ENCODE measurements around the gene GRM8. TPM values are rescaled to one million over a fixed set of nuclear protein-coding genes. Genes with fewer than 3 reads are reported as not detected.

Gene GRM8
- total RNA-seq, 2 experiments from 2014 or later = not detected

DNA sequence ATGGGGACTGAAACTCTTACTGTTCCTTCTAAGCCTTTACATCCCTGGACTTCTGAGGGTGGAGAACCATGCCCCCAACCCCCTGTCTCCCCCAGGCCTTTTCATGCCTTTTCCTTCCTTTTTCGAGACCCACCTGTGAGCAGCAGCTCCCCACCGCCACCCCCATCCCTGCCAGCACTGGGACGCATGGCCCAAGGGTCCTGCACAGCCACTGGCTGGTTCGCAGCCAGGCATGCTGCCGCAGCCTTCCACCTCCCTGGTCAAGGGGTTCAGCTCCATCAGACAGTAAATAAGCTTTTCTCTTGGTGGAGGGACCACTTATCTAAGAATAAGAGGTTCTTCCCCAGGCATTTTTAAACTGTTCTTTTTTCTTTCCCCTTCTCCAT lies 584.4 kb downstream of the GRM8 start:
- no peak for TF ChIP-seq EZH2phosphoT487 (IDR thresholded peaks at IDR 0.05; ENCODE audit: borderline replicate concordance, low read depth, low read length)
- TF ChIP-seq, protein P1, sequence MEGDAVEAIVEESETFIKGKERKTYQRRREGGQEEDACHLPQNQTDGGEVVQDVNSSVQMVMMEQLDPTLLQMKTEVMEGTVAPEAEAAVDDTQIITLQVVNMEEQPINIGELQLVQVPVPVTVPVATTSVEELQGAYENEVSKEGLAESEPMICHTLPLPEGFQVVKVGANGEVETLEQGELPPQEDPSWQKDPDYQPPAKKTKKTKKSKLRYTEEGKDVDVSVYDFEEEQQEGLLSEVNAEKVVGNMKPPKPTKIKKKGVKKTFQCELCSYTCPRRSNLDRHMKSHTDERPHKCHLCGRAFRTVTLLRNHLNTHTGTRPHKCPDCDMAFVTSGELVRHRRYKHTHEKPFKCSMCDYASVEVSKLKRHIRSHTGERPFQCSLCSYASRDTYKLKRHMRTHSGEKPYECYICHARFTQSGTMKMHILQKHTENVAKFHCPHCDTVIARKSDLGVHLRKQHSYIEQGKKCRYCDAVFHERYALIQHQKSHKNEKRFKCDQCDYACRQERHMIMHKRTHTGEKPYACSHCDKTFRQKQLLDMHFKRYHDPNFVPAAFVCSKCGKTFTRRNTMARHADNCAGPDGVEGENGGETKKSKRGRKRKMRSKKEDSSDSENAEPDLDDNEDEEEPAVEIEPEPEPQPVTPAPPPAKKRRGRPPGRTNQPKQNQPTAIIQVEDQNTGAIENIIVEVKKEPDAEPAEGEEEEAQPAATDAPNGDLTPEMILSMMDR (conservative IDR thresholded peaks at IDR 0.05; ENCODE audit: low read length) = no peak
- no peaks in the 10 kb centered on the region for H3K4me1 ChIP-seq (ENCODE audit: insufficient read depth, low read length, poor library complexity, severe bottlenecking)
- H3K36me3 ChIP-seq (ENCODE audit: insufficient read depth, low read length) = no peaks in the 10 kb centered on the region
- BruUV-seq (replicated peaks) = no TSS peak
- no peaks in the 10 kb centered on the region for H3K79me2 ChIP-seq (ENCODE audit: insufficient read depth, low read depth, low read length)
- H4K20me1 ChIP-seq (ENCODE audit: insufficient read depth, low read length) = no peaks in the 10 kb centered on the region
- no peak overlapping the region for H3K4me2 ChIP-seq (ENCODE audit: low read length)
- no peak overlapping the region for H3K4me3 ChIP-seq (ENCODE audit: low read depth, low read length, poor library complexity, severe bottlenecking)
- H2AFZ ChIP-seq (ENCODE audit: low read length) = no peak overlapping the region
- no peak for DNase-seq (ENCODE audit: low spot score)
- H3K9me3 ChIP-seq (ENCODE audit: low read length) = no peaks in the 10 kb centered on the region
- intact Hi-C loops (cut with micrococcal nuclease; ENCODE audit: unreplicated experiment) = no loop called here
- POLR2A ChIA-PET = no interaction called here
- CTCF ChIA-PET (ENCODE audit: unreplicated experiment) = interaction anchor here (0.5 kb wide), 1 partner anchor 1147 kb away, joined by 3 read pairs; no protein-coding TSS in a partner anchor
- H3K9me2 ChIP-seq (ENCODE audit: insufficient read depth, low read length) = no peaks in the 10 kb centered on the region
- no peak overlapping the region for H3K27ac ChIP-seq (ENCODE audit: low read depth, low read length, poor library complexity, severe bottlenecking)

DNA sequence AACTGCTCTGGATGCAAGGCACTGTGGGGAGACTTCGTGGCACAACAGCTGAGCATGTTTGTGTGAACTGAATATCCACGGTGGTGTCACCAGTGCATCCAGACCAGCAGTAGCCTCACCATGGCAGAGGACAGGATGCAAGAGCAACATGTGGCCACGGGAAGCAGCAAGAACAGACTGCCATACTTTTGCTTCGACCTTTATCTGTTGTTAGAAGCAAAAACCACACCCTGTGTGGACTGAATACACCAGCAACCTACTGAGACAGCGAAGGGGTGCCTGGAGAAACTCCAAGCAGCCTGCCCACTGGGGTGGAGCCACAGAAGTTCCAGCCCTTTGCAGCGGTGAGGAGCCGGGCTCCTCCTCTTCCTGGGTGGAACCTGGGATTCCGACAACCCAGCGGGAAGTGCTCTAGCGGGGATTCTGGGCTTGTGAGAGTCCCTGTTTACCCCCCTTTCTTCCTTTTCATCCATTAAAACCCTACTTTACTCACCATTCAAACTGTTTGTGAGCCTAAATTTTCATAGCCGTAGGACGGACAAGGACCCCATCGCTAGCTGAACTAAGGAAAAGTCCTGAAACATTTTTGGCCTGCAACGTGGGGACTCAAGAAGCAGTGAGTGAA lies 584.9 kb downstream of the GRM8 start:
- Histone ChIP-seq H3K4me3 (ENCODE audit: low read depth, low read length, poor library complexity, severe bottlenecking) (no peak overlapping the region), H3K27ac (ENCODE audit: low read depth, low read length, poor library complexity, severe bottlenecking) (no peak overlapping the region), H4K20me1 (ENCODE audit: insufficient read depth, low read length) (no peaks in the 10 kb centered on the region), H3K79me2 (ENCODE audit: insufficient read depth, low read depth, low read length) (no peaks in the 10 kb centered on the region), H3K9me3 (ENCODE audit: low read length) (no peaks in the 10 kb centered on the region), H3K9me2 (ENCODE audit: insufficient read depth, low read length) (no peaks in the 10 kb centered on the region), H3K4me1 (ENCODE audit: insufficient read depth, low read length, poor library complexity, severe bottlenecking) (no peaks in the 10 kb centered on the region), H2AFZ (ENCODE audit: low read length) (no peak overlapping the region), H3K4me2 (ENCODE audit: low read length) (no peak overlapping the region), H3K36me3 (ENCODE audit: insufficient read depth, low read length) (no peaks in the 10 kb centered on the region)
- TF ChIP-seq, protein P1 (conservative IDR thresholded peaks at IDR 0.05; ENCODE audit: low read length) = no peak
- TF ChIP-seq EZH2phosphoT487 (IDR thresholded peaks at IDR 0.05; ENCODE audit: borderline replicate concordance, low read depth, low read length) = no peak
- ChIA-PET CTCF (ENCODE audit: unreplicated experiment) (interaction anchor here (0.5 kb wide), 1 partner anchor 1148 kb away, joined by 3 read pairs; no protein-coding TSS in a partner anchor), POLR2A (no interaction called here)
- no peak for DNase-seq (ENCODE audit: low spot score)
- no TSS peak for BruUV-seq (replicated peaks)
- intact Hi-C loops (cut with micrococcal nuclease; ENCODE audit: unreplicated experiment) = no loop called here

DNA sequence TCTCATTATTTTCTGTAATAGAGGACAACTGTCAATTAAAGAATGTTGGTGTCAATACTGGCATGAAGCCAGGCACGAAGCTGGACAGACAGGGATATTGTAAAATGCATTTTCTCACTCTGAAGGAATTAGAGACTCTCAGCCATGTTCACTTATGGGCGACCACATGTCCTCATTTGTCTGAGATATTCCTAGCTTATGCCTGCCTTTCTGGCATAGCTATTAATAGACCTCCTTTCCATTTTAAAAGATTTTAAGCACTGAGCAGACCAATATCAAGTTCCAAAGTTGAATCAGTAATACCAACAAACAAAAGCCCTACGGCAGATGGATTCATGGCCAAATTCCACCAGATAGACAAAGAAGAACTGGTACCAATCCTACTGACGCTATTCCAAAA lies 589.9 kb downstream of the GRM8 start:
- Histone ChIP-seq H3K27ac (ENCODE audit: low read depth, low read length, poor library complexity, severe bottlenecking) (no peak overlapping the region), H4K20me1 (ENCODE audit: insufficient read depth, low read length) (no peaks in the 10 kb centered on the region), H3K4me3 (ENCODE audit: low read depth, low read length, poor library complexity, severe bottlenecking) (no peak overlapping the region), H3K4me1 (ENCODE audit: insufficient read depth, low read length, poor library complexity, severe bottlenecking) (no peaks in the 10 kb centered on the region), H2AFZ (ENCODE audit: low read length) (no peak overlapping the region), H3K9me3 (ENCODE audit: low read length) (no peaks in the 10 kb centered on the region), H3K36me3 (ENCODE audit: insufficient read depth, low read length) (no peaks in the 10 kb centered on the region), H3K4me2 (ENCODE audit: low read length) (no peak overlapping the region), H3K9me2 (ENCODE audit: insufficient read depth, low read length) (no peaks in the 10 kb centered on the region), H3K79me2 (ENCODE audit: insufficient read depth, low read depth, low read length) (no peaks in the 10 kb centered on the region)
- CTCF ChIA-PET (ENCODE audit: unreplicated experiment) = no interaction called here
- no peak for DNase-seq (ENCODE audit: low spot score)
- intact Hi-C loops (cut with micrococcal nuclease; ENCODE audit: unreplicated experiment) = no loop called here
- BruUV-seq (replicated peaks) = no TSS peak
- POLR2A ChIA-PET = no interaction called here
- TF ChIP-seq EZH2phosphoT487 (IDR thresholded peaks at IDR 0.05; ENCODE audit: borderline replicate concordance, low read depth, low read length) = no peak
- TF ChIP-seq, protein P1 (conservative IDR thresholded peaks at IDR 0.05; ENCODE audit: low read length) = no peak
